ENCODE data around the gene GRM2. TPM values are rescaled to one million over a fixed set of nuclear protein-coding genes. Genes with fewer than 3 reads are reported as not detected.

GRM2 gene
- total and polyA plus RNA-seq, 12 donors: 0.04 to 0.48 (median 0.17) TPM; not detected in 3

DNA sequence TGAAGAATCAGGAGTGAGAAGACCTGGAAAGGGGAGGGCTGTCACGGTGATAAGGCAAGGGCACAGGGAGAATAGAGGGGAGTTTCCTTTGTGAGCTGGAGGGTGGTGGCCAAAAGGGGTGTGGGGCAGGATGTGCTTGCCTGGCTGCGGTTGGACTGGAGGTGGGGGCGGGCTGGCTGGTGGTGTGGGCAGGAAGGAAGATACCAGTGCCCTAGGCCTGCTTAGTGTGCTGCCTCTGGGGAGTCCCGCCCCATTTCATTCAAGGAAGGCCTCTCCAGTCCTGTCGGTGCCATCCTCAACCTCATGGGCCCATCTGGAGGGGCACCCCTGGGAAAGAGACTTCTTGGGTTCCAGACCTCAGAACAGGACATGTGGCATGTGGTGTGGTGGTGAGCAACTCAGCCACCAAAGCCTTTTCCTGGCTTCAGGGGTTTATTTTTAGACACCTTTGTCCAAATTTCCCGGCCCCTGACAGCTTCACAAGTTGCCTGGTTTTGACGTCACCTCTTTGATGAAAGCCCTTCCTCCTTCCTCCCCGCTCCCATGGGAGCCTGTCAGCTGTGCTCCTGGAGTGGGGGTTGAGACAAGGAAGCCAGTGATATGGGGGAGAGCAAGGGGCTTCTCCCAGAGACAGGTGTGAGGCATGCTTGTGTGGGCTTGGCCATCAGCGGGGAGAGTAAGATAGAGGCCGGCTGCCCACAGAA lies 20.2 kb upstream of the GRM2 start:
- TF ChIP-seq, protein P1, sequence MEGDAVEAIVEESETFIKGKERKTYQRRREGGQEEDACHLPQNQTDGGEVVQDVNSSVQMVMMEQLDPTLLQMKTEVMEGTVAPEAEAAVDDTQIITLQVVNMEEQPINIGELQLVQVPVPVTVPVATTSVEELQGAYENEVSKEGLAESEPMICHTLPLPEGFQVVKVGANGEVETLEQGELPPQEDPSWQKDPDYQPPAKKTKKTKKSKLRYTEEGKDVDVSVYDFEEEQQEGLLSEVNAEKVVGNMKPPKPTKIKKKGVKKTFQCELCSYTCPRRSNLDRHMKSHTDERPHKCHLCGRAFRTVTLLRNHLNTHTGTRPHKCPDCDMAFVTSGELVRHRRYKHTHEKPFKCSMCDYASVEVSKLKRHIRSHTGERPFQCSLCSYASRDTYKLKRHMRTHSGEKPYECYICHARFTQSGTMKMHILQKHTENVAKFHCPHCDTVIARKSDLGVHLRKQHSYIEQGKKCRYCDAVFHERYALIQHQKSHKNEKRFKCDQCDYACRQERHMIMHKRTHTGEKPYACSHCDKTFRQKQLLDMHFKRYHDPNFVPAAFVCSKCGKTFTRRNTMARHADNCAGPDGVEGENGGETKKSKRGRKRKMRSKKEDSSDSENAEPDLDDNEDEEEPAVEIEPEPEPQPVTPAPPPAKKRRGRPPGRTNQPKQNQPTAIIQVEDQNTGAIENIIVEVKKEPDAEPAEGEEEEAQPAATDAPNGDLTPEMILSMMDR (IDR thresholded peaks at IDR 0.05): no peak
- TF ChIP-seq POLR2A (IDR thresholded peaks at IDR 0.05): no peak
- Histone ChIP-seq H3K27me3 (no peaks in the 10 kb centered on the region), H3K27ac (peak overlapping the region in 2 of 5 donors; percentile 44 to 76), H3K4me3 (no peak overlapping the region), H3K4me1 (replicated peaks in 1 of 2) (peaks cover 3 to 26% of the 10 kb centered on the region in 2 donors), H3K36me3 (replicated peaks in 1 of 2) (peaks cover 0 to 29% of the 10 kb centered on the region in 2 donors), H3K9me3 (replicated peaks in 1 of 3) (no peaks in the 10 kb centered on the region)
- intact Hi-C loops (cut with DNase I): loop anchor here in 1 of 2 donors (10.0 kb wide), 1 partner anchor 302 kb away; the partner anchor contains the start of gene MANF
- WGBS, 4 donors: 53 to 64% (median 60%) methylated on average over 8 to 10 of the region's 10 CpGs
- DNase-seq: peak in 6 of 7 donors; percentile 29 to 69 (median 57)

- no peak for TF ChIP-seq POLR2A (IDR thresholded peaks at IDR 0.05)
- TF ChIP-seq, protein P1 (IDR thresholded peaks at IDR 0.05): no peak
- 76 to 83% (median 82%) methylated on average over 13 to 14 of the region's 14 CpGs for WGBS, 4 donors
- no peak for DNase-seq
- H3K27me3 ChIP-seq: no peaks in the 10 kb centered on the region
- peak overlapping the region in 2 of 5 donors; percentile 44 to 76 for H3K27ac ChIP-seq
- peaks cover 0 to 16% of the 10 kb centered on the region in 2 donors for H3K4me1 ChIP-seq (replicated peaks in 1 of 2)
- H3K36me3 ChIP-seq (replicated peaks in 1 of 2): peaks cover 0 to 31% of the 10 kb centered on the region in 2 donors
- H3K4me3 ChIP-seq: no peak overlapping the region
- H3K9me3 ChIP-seq (replicated peaks in 1 of 3): no peaks in the 10 kb centered on the region
- intact Hi-C loops (cut with DNase I): loop anchor here in 1 of 2 donors (10.0 kb wide), 1 partner anchor 303 kb away; the partner anchor contains the start of gene MANF
Observed at GRCh38 chr3:51687431-51688205, 19.2 kb upstream of the GRM2 start.

- H3K36me3 ChIP-seq (replicated peaks in 1 of 2): peaks cover 0 to 35% of the 10 kb centered on the region in 2 donors
Observed at GRCh38 chr3:51688206-51688600, 18.7 kb upstream of the GRM2 start.

More at GRCh38 chr3:51688206-51688600, 18.7 kb upstream of the GRM2 start:
- TF ChIP-seq, protein P1 (IDR thresholded peaks at IDR 0.05): no peak
- no peak overlapping the region for H3K4me3 ChIP-seq
- peaks cover 0 to 16% of the 10 kb centered on the region in 2 donors for H3K4me1 ChIP-seq (replicated peaks in 1 of 2)
- intact Hi-C loops (cut with DNase I): loop anchor here in 1 of 2 donors (10.0 kb wide), 1 partner anchor 303 kb away; the partner anchor contains the start of gene MANF
- 86 to 98% (median 93%) methylated on average over 3 of the region's 3 CpGs for WGBS, 4 donors
- no peak overlapping the region for H3K27ac ChIP-seq
- H3K27me3 ChIP-seq: no peaks in the 10 kb centered on the region
- no peaks in the 10 kb centered on the region for H3K9me3 ChIP-seq (replicated peaks in 1 of 3)
- DNase-seq: no peak

Data from adrenal gland (tissue), 12 donors.